Activated T-helper 1 cell treated with anti-CD3 and anti-CD28 coated beads, Interleukin-2, amount 50 U/mL, for 16 hours (primary cell): Measurements from ENCODE around the gene MSL1.

Experiments
- DNase-seq, 2 donors: peaks; one replicate each; pipeline ENCODE4 v3.0.0-alpha.2; 2020; ENCODE audit warnings: low read depth in 1 of 2, low spot score in 1 of 2

The MSL1 gene

GRCh38 chr17:40121181-40122135 lies at the start of gene MSL1:
TSS of gene MSL1 (plus strand) at chr17:40121971. CDS start at chr17:40122613, 642 bp downstream.
- DNase-seq: peak; percentile 74 to 83

- no peak for DNase-seq
These were observed 49.6 kb upstream of the MSL1 start for GRCh38 chr17:40072040-40072734.

GRCh38 chr17:40072735-40073346 lies 48.9 kb upstream of the MSL1 start:
- no peak for DNase-seq

- no peak for DNase-seq
These were observed 48.2 kb upstream of the MSL1 start for GRCh38 chr17:40073454-40074174.

GRCh38 chr17:40074175-40074512 lies 47.6 kb upstream of the MSL1 start:
- no peak for DNase-seq

- DNase-seq: no peak
These were observed 46.9 kb upstream of the MSL1 start for GRCh38 chr17:40074871-40075200.

- DNase-seq: peak; percentile 48 to 55
These were observed 46.4 kb upstream of the MSL1 start for GRCh38 chr17:40075201-40075941.

- no peak for DNase-seq
These were observed 45.8 kb upstream of the MSL1 start for GRCh38 chr17:40075942-40076498.

GRCh38 chr17:40076591-40076990 lies 45.2 kb upstream of the MSL1 start:
- no peak for DNase-seq

GRCh38 chr17:40079545-40079944 lies 42.2 kb upstream of the MSL1 start:
- DNase-seq: no peak

GRCh38 chr17:40084477-40084876 lies 37.3 kb upstream of the MSL1 start:
- no peak for DNase-seq

GRCh38 chr17:40086150-40087044 lies 35.4 kb upstream of the MSL1 start:
- DNase-seq: peak in 1 of 2 donors; percentile 33

- DNase-seq: no peak
These were observed 34.5 kb upstream of the MSL1 start for GRCh38 chr17:40087049-40087794.

GRCh38 chr17:40087903-40088718 lies 33.7 kb upstream of the MSL1 start:
- no peak for DNase-seq

GRCh38 chr17:40089077-40089895 lies 32.5 kb upstream of the MSL1 start:
- DNase-seq: no peak

- DNase-seq: no peak
These were observed 31.3 kb upstream of the MSL1 start for GRCh38 chr17:40090237-40091119.
